NCI-H2196 treated with DMSO at 0.1 percent for 48 hours (cell line): ENCODE results near the gene PSMG3.

ENCODE experiments used
- DNase-seq: peaks from one replicate; lab custom pipeline; 2025; ENCODE audit not compliant: unreplicated experiment; lab: John Stamatoyannopoulos, UW

Gene PSMG3, protein sequence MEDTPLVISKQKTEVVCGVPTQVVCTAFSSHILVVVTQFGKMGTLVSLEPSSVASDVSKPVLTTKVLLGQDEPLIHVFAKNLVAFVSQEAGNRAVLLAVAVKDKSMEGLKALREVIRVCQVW

DNA sequence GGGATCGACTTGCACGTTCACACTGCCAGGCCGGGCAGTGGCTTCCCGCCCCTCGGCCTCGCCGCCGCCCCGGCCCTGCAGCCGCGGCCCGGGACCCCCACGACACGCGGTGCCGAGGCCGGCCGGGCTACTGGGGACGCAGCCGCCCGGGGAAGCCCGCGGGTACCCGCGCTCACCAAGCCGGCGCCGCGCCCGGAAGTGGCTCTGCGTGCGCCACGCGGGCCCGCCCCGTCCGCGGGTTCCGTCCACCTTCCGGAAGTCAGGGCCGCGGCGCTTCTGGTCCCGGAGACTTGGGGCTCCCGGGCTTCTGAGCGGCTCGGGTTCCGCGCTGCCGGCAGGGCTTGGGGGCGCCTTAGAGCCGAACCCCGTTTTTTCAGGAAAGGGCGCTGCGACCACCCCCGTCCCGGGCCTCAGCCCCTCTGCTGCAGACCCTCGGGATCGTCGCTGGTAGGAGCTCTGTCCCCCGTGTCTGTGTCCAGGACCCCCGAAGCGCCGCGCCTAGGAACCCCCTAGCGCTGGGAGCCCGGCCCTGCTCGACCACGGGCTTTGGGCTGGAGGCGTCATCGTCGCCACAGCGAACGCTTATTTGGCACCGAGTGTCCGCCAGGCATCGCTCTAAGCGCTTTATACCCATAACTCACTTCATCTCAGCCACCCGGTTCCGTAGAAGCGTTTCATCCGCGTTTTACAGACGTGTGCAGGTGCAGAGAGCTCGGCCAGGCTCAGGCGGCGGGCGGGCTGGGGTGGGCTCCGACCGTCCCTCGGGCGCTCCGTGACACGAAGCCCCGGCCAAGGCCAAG, at the start of gene PSMG3:
Gene PSMG3, minus strand, starts transcription at position 200 of the 800 bp plus-strand sequence. CDS start 693 bp downstream, outside the sequence.
- peak; percentile 81 for DNase-seq

DNA sequence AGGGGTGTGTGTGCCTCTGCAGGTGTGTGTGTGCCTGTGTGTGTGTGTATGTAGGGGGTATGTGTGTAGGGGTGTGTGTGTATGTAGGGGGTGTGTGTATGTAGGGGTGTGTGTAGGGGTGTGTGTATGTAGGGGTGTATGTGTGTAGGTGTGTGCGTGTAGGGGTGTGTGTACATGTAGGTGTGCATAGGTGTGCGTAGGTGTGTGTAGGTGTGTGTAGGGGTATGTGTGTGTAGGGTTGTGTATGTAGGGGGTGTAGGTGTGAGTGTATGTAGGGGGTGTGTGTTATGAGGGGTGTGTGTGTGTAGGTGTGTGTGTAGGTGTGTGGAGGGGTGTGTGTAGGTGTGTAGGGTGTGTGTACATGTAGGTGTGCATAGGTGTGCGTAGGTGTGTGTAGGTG, 48.6 kb upstream of the PSMG3 start:
- DNase-seq: no peak

DNA sequence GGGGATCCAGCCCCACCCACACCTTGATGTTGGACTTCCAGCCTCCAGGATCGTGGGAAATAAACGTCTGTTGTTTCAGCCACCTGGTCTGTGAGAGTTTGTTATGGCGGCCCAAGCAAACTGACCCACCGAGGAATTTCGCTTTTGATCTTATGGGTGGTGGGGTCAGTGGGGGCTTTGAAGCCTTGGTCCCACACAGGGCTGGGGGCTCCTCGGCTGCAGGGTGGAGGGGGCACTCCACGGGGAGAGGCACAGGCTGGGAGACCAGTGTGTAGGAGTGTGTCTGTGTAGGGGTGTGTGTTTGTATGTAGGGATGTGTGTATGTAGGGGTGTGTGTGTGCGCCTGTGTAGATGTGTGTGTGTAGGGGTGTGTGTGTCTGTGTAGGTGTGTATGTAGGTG, 48.1 kb upstream of the PSMG3 start:
- no peak for DNase-seq

DNA sequence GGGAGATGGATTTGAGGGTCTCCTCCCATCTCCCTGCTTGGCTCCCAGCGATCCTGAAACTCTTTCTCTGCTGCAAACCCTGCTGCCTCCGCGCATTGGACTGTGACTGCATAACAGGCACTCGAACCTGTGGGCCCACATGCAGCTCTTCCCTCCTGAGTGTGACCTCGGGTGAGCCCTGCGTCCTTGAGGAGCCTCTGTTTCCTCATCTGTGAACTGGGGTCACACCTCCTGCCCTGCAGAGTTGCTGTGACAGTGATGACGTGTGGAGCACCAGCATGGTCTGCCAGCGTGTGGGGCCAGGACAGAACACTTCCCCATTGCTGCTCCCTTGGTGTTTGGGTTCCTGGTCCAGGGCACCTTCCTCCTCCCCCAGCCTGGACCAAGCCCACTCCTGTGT, 46.9 kb upstream of the PSMG3 start:
- no peak for DNase-seq

DNA sequence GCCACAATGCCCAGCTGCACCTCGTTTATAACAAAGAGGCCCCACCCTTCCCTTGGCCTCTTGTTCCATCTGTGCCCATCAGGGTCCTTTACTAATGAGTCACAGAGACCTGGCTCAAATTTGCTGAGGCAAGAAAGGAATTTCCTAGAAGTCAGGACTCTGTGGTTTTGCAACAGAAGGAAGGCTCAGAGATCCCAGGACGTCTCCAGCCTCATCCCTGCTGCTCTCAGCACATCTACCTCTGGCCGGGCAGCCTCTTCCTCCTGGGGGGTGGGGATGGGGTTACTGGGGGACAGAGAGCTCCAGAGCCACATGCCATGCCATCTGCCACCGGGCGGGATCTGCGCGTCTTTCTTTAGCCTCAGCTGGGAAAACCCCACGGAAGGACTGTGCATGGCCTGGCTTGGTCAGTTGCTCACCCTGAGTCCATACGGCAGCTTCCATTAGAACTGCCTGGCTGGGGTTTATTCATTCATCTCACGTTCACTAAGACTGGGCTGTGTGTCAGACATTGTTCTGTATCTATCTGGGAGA, 41.9 kb upstream of the PSMG3 start:
- DNase-seq: no peak

DNA sequence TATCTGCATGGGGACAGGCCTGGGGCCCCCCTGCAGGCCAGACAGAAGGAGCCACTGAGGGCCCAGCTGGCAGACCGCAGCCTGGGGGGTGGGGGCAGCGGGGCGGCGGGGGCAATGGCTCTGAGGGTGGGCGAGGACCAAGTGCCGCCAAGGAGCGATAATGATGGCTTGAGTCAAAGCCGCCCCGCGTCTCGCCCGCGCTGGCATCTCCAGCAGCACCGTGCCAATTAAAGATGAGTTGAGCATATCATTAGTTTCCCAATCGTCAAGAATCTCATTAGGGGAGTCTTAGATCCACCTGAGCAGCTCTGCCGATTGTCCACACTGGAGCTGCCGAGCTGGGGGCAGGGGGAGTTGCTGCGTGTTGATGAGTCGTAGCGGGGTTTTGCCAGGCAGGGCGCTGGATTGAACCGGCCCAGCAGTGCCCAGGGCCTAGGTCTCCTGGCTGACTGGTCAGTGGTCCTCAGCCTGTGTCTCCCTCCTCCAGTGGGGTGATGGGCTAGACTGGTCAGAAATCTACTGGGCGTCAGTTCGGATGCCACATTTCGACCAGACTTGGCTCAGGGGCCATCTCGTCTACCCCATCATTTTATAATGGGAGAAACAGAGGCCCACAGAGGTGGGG, 41.0 kb upstream of the PSMG3 start:
- no peak for DNase-seq

DNA sequence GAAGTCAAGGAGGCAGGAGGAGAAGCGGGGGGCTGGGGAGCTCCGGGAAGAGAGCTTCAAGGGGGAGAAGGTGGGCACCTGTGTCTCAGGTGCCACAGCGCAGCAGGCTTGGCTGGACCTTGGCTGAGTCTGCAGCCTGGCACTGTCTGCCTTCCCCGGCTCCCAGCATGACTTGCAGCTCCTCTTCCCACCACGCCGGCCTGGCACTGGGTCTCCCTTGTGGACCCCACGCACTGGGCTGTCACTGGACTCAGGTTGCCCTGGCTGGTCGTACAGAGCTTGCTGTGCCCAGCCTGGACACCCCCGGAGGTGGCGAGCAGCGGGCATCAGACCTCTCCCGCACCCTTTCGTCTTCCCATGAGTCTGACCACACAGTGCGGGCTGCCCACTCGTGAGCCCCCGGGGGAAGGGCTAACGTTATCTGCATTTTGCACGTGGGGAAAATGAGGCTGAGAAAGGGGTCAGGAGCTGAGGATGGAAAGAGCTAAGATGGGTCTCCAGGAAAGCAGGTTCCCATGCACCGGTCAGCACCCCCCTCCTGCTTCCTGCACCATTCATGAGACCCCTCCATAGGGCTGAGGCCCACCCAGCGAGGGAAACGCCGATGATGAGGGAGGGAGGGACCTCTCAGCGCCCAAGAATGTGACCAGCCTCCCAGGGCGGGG, 40.3 kb upstream of the PSMG3 start:
- DNase-seq: no peak

DNA sequence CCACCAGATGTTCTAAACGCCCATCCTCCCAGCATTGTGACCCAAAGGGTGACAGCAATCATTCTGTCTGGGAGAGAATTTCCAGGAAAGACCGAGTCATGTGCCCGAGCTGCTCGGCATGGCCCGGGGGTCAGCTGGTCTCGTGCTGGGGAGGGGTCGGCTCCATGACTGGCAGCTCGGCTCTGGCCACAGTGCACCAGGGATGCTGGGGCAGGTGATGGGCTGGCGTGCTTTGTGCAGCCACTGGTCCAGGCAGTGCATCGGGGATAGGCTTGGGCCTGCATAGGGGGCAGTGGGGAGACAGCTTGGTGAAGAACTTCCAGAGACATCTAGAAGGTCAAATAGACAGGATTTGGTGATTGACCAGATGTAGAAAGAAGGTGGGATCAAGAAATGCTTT, 39.2 kb upstream of the PSMG3 start:
- DNase-seq: no peak

DNA sequence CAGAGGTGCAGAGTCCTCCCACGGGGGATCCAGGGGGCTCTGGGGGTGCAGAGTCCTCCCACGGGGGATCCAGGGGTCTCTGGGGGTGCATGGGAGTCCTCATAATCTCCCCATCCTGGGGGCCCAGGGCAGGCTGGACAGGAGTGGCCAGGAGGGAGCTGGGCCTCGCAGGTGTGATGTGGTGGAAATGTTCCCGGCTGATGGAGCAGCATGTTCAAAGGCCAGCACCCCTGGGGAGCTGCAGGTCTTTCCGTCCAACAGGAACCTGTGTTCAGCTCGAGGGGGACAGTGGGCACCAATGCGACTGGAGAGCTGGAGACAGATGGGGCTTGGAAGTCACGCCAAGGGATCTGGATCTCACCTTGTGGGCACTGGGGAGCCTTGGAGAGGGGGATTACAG, 38.5 kb upstream of the PSMG3 start:
- no peak for DNase-seq

DNA sequence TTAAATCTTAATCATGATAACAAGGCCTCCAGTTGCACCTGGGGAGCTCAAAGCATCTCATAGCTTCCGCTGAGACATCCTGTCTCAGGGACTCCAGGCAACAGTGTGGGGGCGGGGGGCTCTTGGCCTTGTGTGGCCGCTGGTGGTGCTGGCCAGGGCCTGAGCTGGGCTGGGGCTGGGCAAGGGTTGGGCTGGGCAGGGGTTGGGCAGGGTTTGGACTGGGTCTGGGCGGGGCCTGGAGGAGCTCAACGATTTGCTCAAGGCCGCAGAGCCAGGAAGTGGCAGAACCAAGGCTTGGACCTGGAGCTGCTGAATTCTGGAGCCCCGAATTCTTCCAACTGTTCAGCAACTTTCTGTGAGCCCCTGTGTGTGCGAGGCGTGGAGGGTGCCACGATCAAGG, 37.9 kb upstream of the PSMG3 start:
- DNase-seq: no peak

DNA sequence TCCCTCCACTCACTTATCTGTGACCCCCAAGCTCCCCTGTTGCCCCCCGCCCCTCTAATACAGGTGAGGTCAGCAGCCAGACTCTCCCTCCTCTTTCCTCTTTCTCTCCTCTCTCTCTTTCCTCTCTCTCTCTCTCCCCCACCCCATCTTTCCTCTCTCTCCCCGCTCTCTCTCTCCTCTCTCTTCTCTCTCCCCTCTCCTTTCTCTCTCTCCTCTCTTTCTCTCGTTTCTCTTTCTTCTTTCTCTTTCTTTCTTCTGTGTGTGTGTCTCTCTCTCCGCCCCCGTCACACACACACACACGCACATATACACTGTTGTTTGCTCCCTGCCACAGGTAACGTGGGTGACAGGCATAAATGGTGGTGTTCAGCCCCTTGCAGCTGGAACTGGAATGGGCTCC, 37.2 kb upstream of the PSMG3 start:
- DNase-seq: no peak

DNA sequence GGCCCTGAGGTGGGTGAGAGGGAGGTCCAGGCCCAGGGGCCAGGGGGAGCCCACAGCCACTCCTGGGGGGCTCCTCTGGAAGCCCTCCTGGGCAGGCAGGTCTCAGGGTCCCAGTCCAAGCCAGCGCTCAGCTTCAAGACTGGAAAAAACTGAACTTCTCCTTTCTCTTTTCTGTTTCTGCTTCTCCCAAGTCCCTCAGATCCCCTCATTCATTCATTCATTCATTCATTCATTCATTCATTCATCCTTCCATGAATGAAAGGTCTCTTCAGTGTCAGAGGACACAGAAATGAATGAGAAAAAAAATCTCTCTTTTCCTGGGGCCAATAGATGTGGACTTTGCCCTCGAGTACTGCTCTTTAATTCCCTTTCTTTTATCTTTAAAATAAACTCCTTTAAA, 34.6 kb upstream of the PSMG3 start:
- DNase-seq: no peak

DNA sequence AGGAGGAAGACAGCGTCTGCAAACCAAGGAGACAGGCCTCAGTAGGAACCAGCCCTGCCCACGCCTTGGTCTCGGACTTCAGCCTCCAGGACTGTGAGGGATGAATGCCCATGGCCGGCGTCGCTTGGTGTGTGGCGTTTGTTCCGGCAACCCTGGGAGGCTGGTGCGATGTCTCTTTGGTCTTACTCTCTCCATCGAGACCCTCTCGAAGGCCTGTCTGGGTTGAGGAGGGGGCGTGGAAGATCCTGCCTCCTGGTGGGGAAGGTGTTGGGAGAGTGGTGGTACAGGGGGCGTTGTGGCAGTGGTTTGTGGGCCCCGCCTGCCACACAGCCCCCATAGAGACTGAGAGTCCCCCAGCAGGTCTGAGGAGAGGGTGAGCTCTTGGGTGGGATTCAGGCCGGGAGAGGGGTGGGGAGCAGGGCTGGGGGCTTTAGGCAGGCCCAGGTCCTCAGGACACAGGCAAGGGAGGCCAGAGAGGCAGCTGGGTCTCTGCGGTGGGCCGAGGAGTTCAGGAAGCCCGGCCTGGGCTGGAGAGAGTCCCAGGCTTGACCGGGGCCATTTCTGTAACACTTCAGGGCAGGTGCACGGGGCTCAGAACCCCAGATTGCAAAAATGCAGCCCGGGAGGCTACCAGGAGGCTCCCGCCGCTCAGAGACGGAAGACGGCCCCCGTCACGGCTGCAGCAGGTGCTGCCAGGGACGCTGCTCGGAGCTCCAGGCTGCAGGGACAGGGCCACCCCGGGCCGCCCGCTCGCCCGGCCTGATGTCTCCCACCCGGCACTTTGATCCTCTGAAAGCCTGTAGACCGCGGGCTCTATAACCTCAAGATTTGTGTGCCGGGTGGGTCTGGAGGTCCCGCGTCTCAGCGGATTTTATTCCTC, 33.8 kb upstream of the PSMG3 start:
- DNase-seq: no peak

DNA sequence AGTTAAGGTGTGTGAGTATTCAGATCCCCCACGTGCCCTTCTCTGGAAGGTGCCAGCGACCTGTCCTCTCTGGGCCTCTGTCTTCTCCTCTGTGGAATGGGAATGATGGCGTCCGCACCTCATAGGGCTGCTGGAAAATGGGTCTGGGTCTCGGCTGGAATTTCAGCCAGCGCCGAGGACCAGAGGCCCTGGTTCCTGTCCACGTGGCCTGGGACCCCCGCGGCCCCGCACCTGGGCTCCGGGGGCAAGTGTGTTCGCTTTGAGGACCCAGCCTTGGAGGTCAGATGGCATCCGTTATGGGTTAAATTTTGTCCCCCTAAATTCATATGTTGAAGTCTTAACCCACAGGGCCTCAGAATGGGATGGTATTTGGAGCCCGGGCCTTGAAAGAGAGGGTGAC, 32.6 kb upstream of the PSMG3 start:
- no peak for DNase-seq

DNA sequence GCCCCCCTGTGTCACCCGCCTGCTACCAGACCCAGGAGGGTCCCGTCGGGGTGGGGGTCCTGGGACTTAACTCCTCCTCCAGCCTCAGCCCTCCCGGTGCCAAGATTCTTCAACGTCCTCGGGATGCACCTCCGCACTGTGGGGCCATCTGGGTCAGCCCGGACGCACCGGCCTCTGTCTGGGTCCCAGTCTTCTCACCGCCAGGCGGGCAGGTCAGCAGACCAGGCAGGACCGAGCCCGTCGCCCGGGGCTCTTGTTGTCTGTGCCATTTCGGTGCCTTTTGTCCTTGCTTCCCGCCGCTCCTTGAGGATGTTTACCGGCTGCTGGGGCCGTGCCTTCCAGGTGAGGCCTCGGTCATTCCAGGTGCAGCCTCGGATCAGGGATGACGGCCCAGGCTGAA, 32.1 kb upstream of the PSMG3 start:
- DNase-seq: no peak

DNA sequence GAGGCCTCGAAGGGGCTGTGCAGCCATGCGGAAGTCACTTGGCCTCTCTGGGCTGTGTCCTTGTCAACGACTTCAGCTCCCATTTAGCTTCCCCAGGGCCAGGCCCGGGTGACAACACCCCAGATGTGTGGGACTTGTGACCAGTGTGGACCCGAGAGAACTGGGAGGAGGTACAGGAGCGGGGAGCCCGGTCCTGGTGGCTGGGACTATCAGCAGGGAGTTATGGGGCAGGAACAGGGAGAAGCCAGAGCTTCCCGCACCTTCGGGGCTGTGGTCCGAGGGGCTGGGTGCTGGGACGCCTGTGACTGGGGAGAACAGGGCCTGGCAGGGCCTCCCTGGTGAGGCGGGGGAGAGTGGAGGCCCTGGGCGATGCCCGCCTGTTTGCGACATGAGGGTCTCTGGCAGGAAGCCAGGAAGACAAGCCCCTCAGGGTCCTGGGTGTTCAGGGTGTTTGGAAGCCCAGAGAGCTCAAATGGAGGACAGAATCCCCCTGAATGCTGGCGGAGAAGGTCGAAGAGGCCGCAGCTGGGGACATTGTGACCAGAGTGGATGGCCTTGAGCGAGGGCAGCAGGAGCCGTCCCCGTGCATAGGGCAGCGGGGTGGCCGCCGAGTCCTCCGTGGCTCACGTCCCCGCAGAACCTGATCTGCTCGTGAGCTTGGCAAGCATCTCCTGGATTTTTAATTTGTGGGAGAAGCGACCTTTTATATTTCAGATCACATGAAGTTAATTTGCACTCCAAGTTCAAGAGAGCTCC, 30.0 kb upstream of the PSMG3 start:
- no peak for DNase-seq

DNA sequence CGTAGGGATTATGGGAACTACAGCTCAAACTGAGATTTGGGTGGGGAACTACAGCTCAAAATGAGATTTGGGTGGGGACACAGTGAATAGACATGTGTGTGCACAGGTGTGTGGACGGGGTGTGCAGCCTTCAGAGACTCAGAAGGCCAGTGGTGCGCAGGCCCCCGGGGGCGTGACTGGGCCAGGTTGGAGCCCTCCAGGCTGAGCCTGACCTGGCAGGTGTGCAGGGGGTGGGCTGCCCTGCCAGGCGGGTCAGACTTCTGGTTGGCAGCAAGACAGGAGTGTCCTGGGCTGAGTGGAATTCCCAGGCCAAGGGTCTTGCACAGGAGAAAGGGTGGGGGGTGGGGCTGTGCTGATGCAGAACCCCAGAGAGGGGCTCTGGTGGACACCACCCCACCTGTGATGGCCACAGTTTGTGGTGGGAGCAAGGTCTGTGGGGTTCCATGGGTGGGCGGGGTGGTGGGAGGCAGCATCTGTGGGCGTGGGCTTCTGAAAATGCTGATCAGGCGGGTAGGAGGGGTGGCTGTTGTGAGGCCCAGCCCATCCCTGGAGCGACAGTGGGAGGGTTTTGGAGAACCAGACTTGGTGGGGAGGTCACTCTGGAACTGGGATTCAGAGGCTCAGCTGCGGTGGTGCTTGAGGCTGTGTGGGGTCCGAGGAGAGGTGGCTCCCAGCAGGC, 29.3 kb upstream of the PSMG3 start:
- no peak for DNase-seq

DNA sequence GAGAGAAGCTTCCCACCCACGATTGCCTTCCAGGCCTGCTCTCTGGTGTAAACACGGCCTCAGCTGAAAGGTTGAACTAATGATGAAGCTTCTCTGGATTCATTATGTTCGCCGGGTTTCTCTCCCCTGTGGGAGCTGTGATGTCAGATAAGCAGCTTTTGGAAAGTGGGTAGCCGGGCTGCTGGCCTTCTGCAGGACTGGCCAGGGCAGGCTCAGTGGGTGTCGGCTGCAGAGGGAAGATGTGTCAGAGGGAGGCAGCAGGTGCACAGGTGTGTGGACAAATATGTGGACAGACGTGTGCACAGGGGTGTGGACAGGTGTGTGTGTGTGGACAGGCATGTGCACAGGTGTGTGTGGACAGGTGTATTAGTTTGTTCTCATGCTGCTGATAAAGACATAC, 28.5 kb upstream of the PSMG3 start:
- DNase-seq: no peak

DNA sequence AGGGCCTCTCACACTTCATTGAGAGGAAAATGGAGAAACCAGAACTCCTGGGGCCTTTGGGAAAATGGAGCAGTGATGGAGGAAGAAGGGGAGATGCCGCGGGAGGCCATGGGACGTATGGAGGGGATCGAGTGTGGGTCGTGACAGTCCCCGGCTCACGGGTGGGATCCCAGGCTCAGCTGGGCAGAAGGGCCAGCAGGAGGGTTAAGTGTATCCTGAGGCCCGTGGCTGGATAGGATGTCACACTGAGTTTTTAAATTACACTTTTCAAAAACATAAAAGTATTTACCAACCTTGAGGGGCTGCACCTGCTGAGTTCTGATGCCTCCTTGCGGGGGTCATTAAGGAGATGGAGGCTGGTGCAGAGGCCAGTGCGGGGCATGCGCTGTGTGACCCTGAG, 28.0 kb upstream of the PSMG3 start:
- DNase-seq: no peak
